Muscle layer of duodenum (tissue), 2 donors: ENCODE data around the gene LFNG.

Experiments used
- H3K27ac ChIP-seq: one replicate; pipeline ENCODE4 v1.7.0; 2013; ENCODE audit warnings: mild to moderate bottlenecking, low read length
- H3K27me3 ChIP-seq: one replicate; pipeline ENCODE4 v1.7.0; 2013; ENCODE audit warnings: low read depth, mild to moderate bottlenecking, control low read depth, low read length
- H3K36me3 ChIP-seq, 2 donors: one replicate each; pipeline ENCODE4 v1.7.0; 2013; ENCODE audit warnings: low read length in 2 of 2, control low read depth in 1 of 2, mild to moderate bottlenecking in 1 of 2; ENCODE audit not compliant: insufficient read depth in 2 of 2, control insufficient read depth in 1 of 2
- H3K4me1 ChIP-seq, 2 donors: one replicate each; pipeline ENCODE4 v1.7.0; 2013; ENCODE audit warnings: low read length in 2 of 2, mild to moderate bottlenecking in 2 of 2, control low read depth in 1 of 2, moderate library complexity in 1 of 2; ENCODE audit not compliant: insufficient read depth in 2 of 2, control insufficient read depth in 1 of 2
- H3K4me3 ChIP-seq, 2 donors: one replicate each; pipeline ENCODE4 v1.7.0; 2013; ENCODE audit warnings: low read length in 2 of 2, low read depth in 1 of 2, mild to moderate bottlenecking in 1 of 2
- H3K9me3 ChIP-seq, 2 donors: one replicate each; pipeline ENCODE4 v1.7.0; 2013; ENCODE audit warnings: low read length in 2 of 2, control low read depth in 1 of 2, mild to moderate bottlenecking in 1 of 2; ENCODE audit not compliant: control insufficient read depth in 1 of 2
- donor health status: healthy.

The LFNG gene

GRCh38 chr7:2537981-2538851 lies 18.6 kb downstream of the LFNG start:
- Histone ChIP-seq H3K27ac (no peak overlapping the region), H3K4me1 (no peaks in the 10 kb centered on the region), H3K27me3 (no peaks in the 10 kb centered on the region), H3K4me3 (no peak overlapping the region), H3K9me3 (no peaks in the 10 kb centered on the region), H3K36me3 (peaks cover 0 to 54% of the 10 kb centered on the region in 2 donors)

GRCh38 chr7:2539031-2539911 lies 19.7 kb downstream of the LFNG start:
- Histone ChIP-seq H3K36me3 (peaks cover 0 to 61% of the 10 kb centered on the region in 2 donors), H3K27ac (no peak overlapping the region), H3K27me3 (no peaks in the 10 kb centered on the region), H3K4me1 (no peaks in the 10 kb centered on the region), H3K9me3 (no peaks in the 10 kb centered on the region), H3K4me3 (no peak overlapping the region)

GRCh38 chr7:2540133-2540532 lies 20.6 kb downstream of the LFNG start:
- H3K36me3 ChIP-seq, result peaks cover 0 to 68% of the 10 kb centered on the region in 2 donors
- H3K9me3 ChIP-seq, result no peaks in the 10 kb centered on the region
- no peak overlapping the region for H3K27ac ChIP-seq
- H3K27me3 ChIP-seq, result no peaks in the 10 kb centered on the region
- no peaks in the 10 kb centered on the region for H3K4me1 ChIP-seq
- no peak overlapping the region for H3K4me3 ChIP-seq

GRCh38 chr7:2540641-2541051 lies 21.1 kb downstream of the LFNG start:
- Histone ChIP-seq H3K4me1 (no peaks in the 10 kb centered on the region), H3K36me3 (peaks cover 0 to 71% of the 10 kb centered on the region in 2 donors), H3K4me3 (no peak overlapping the region), H3K9me3 (no peaks in the 10 kb centered on the region), H3K27ac (no peak overlapping the region), H3K27me3 (no peaks in the 10 kb centered on the region)

GRCh38 chr7:2541291-2542010 lies 21.9 kb downstream of the LFNG start:
- no peaks in the 10 kb centered on the region for H3K27me3 ChIP-seq
- no peak overlapping the region for H3K27ac ChIP-seq
- no peaks in the 10 kb centered on the region for H3K4me1 ChIP-seq
- H3K36me3 ChIP-seq, result peaks cover 0 to 78% of the 10 kb centered on the region in 2 donors
- no peaks in the 10 kb centered on the region for H3K9me3 ChIP-seq
- H3K4me3 ChIP-seq, result no peak overlapping the region

GRCh38 chr7:2542011-2542915 lies 22.7 kb downstream of the LFNG start:
- Histone ChIP-seq H3K9me3 (no peaks in the 10 kb centered on the region), H3K27me3 (no peaks in the 10 kb centered on the region), H3K27ac (no peak overlapping the region), H3K36me3 (peaks cover 4 to 84% of the 10 kb centered on the region in 2 donors), H3K4me1 (no peaks in the 10 kb centered on the region), H3K4me3 (no peak overlapping the region)

GRCh38 chr7:2542916-2543871 lies 23.6 kb downstream of the LFNG start:
- Histone ChIP-seq H3K4me1 (no peaks in the 10 kb centered on the region), H3K4me3 (no peak overlapping the region), H3K9me3 (no peaks in the 10 kb centered on the region), H3K36me3 (peaks cover 8 to 90% of the 10 kb centered on the region in 2 donors), H3K27me3 (no peaks in the 10 kb centered on the region), H3K27ac (no peak overlapping the region)

- peaks cover 8 to 76% of the 10 kb centered on the region in 2 donors for H3K36me3 ChIP-seq
Measured at GRCh38 chr7:2544541-2545188, 25.1 kb downstream of the LFNG start.

GRCh38 chr7:2545746-2546425 lies 26.3 kb downstream of the LFNG start:
- H3K27me3 ChIP-seq, result no peaks in the 10 kb centered on the region
- no peaks in the 10 kb centered on the region for H3K4me1 ChIP-seq
- no peaks in the 10 kb centered on the region for H3K9me3 ChIP-seq
- H3K27ac ChIP-seq, result no peak overlapping the region
- H3K36me3 ChIP-seq, result peaks cover 8 to 67% of the 10 kb centered on the region in 2 donors
- H3K4me3 ChIP-seq, result no peak overlapping the region

More at GRCh38 chr7:2544541-2545188, 25.1 kb downstream of the LFNG start:
- no peak overlapping the region for H3K4me3 ChIP-seq
- H3K27ac ChIP-seq, result no peak overlapping the region
- no peaks in the 10 kb centered on the region for H3K9me3 ChIP-seq
- no peaks in the 10 kb centered on the region for H3K27me3 ChIP-seq
- no peaks in the 10 kb centered on the region for H3K4me1 ChIP-seq
